GM19455 (cell line): ENCODE measurements around the gene MIAT.

Experiments used
- ATAC-seq: cut with Tn5 transposase; IDR thresholded peaks from one replicate; pipeline ENCODE4 v1.9.1; 2021; ENCODE audit not compliant: unreplicated experiment

MIAT gene

DNA sequence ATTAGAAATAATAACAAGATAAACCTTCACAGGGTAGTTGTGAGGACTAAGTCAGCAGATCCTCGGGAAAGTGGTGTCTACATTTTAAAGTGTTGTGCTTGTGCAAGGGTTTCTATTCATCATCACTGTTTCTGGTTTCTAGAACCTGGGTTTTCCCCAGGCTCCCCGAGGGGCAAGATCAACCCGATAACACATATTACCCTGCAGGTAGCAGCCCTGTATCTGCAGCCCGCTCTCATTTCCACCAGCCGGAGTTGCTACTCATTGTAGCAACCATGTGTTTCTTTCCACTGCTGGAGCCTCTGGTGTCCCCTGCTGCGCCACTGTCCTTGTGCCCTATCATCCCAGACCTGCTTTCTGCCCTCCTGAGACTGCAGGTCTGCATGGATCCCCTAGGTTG is 67.0 kb downstream of the MIAT start:
- ATAC-seq: no peak

GRCh38 chr22:26725012-26725676 is 67.8 kb downstream of the MIAT start:
- no peak for ATAC-seq
